ENCODE results near the gene SYK.

DNA sequence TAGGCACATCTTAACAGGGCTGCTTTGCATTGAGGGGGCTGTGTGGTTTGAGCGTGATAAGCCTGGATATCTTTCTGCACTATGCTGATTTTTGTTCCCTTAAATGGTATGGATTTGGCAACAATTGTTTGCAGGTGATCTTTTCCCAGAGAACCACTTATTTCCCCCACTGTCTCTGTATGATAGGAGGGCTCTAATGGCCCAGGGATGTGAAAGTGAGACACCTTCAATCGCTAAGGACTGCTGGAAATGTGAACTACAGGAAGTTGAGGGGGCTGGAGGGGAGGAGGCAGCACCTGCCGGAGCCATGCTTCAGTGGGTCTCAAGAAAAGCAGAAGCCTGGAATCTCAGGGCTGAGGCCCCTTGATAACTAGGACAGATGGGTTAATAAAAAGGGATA is 29.4 kb downstream of the SYK start:
- TF ChIP-seq, protein P1, sequence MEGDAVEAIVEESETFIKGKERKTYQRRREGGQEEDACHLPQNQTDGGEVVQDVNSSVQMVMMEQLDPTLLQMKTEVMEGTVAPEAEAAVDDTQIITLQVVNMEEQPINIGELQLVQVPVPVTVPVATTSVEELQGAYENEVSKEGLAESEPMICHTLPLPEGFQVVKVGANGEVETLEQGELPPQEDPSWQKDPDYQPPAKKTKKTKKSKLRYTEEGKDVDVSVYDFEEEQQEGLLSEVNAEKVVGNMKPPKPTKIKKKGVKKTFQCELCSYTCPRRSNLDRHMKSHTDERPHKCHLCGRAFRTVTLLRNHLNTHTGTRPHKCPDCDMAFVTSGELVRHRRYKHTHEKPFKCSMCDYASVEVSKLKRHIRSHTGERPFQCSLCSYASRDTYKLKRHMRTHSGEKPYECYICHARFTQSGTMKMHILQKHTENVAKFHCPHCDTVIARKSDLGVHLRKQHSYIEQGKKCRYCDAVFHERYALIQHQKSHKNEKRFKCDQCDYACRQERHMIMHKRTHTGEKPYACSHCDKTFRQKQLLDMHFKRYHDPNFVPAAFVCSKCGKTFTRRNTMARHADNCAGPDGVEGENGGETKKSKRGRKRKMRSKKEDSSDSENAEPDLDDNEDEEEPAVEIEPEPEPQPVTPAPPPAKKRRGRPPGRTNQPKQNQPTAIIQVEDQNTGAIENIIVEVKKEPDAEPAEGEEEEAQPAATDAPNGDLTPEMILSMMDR (IDR thresholded peaks at IDR 0.05), result no peak
- no peak for TF ChIP-seq POLR2A (IDR thresholded peaks at IDR 0.05)

Data from thyroid gland (tissue), 4 donors.